Activated CD4-positive, alpha-beta T cell treated with anti-CD3 and anti-CD28 coated beads for 36 hours (primary cell): Measurements from ENCODE around the gene IL15RA. TPM values are rescaled to one million over a fixed set of nuclear protein-coding genes. Genes with fewer than 3 reads are reported as not detected.

Experiments used
- ATAC-seq: fragments of 200-7000 bp; cut with Tn5 transposase; one replicate; pipeline ENCODE4 v1.10.0; 2021; ENCODE audit warnings: mild to moderate bottlenecking, moderate library complexity
- CTCF ChIA-PET: fragments of 350-600 bp; sonication (Branson Sonifier 250); formaldehyde crosslinking; loops from one replicate; lab custom pipeline; 2021; ENCODE audit warnings: antibody characterized with exemption; lab: Charles Lee
- POLR2A ChIA-PET: fragments of 350-600 bp; sonication (Branson Sonifier 250); formaldehyde crosslinking; loops from one replicate; lab custom pipeline; 2021; ENCODE audit warnings: antibody characterized with exemption, inconsistent platforms; lab: Charles Lee
- DNase-seq: peaks from one replicate; pipeline ENCODE4 v3.0.0-alpha.2; 2020
- H3K27ac Mint-ChIP-seq: one replicate; pipeline ENCODE4 v1.8.0; 2021; ENCODE audit warnings: mixed read lengths
- H3K27me3 Mint-ChIP-seq: one replicate; pipeline ENCODE4 v1.8.0; 2021; ENCODE audit warnings: mixed read lengths
- H3K36me3 Mint-ChIP-seq: one replicate; pipeline ENCODE4 v1.8.0; 2021; ENCODE audit warnings: low read depth, mixed read lengths
- H3K4me1 Mint-ChIP-seq: one replicate; pipeline ENCODE4 v1.8.0; 2021; ENCODE audit warnings: mixed read lengths
- H3K4me3 Mint-ChIP-seq: one replicate; pipeline ENCODE4 v1.8.0; 2021; ENCODE audit warnings: mild to moderate bottlenecking, moderate library complexity, mixed read lengths
- H3K9me3 Mint-ChIP-seq: one replicate; pipeline ENCODE4 v1.8.0; 2021; ENCODE audit warnings: low read depth, mixed read lengths
- intact Hi-C, 2 experiments: fragments of 100-400 bp; cut with DNase I in 1 of 2; cut with micrococcal nuclease in 1 of 2; formaldehyde crosslinking; loops; one replicate each; pipeline versions ENCODE4 v1.14.2 to v1.15.1; 2022 to 2024; cut with DNase I, micrococcal nuclease
- total RNA-seq, 2 experiments: library from RNA; stranded (reverse); gene quantifications; one replicate each; pipeline ENCODE4 v1.2.3, GENCODE V29; 2021

Gene IL15RA
- total RNA-seq, 2 experiments from 2014 or later = 19.7 to 22.1 TPM

- H3K4me1 Mint-ChIP-seq = peaks cover 18% of the 10 kb centered on the region
- CTCF ChIA-PET = interaction anchor here (0.5 to 0.7 kb wide), 2 partner anchors 9 to 22 kb away, joined by 3 to 5 read pairs; no protein-coding TSS in a partner anchor
- H3K27me3 Mint-ChIP-seq = no peaks in the 10 kb centered on the region
- peaks cover 35% of the 10 kb centered on the region for H3K36me3 Mint-ChIP-seq
- intact Hi-C loops = no loop called here
- DNase-seq = no peak
- peaks cover under 1% of the 10 kb centered on the region for H3K9me3 Mint-ChIP-seq
- ATAC-seq = no peak
- POLR2A ChIA-PET = no interaction called here
- no peak overlapping the region for H3K4me3 Mint-ChIP-seq
- no peak overlapping the region for H3K27ac Mint-ChIP-seq
These were observed 74.7 kb downstream of the IL15RA start for GRCh38 chr10:5902511-5903274.

Other genes with a start within 250 kb of the IL15RA start
- gene GDI2, start 164.1 kb downstream of the IL15RA start, total RNA-seq = 100 to 1,000 TPM; 276 to 290 TPM
- 1 to 10 TPM; 7.5 to 8.3 TPM for gene ANKRD16, start 87.7 kb downstream of the IL15RA start, total RNA-seq
- gene FBH1, start 87.3 kb downstream of the IL15RA start, total RNA-seq = 10 to 100 TPM; 53.3 to 56.2 TPM
- 100 to 1,000 TPM; 659 to 980 TPM for gene IL2RA, start 84.8 kb upstream of the IL15RA start, total RNA-seq
- gene RBM17, start 111.5 kb upstream of the IL15RA start, total RNA-seq = 100 to 1,000 TPM; 206 to 246 TPM
- 100 to 1,000 TPM; 133 to 183 TPM for gene PFKFB3, start 225.4 kb upstream of the IL15RA start, total RNA-seq